AG04449 (cell line): ENCODE data around the gene KIF23.

Source experiments
- CTCF ChIA-PET: fragments of 350-600 bp; formaldehyde crosslinking; extraction: SDS; loops from one replicate; lab custom pipeline; 2021; ENCODE audit warnings: antibody characterized with exemption; lab: Yijun Ruan, JAX
- POLR2A ChIA-PET: fragments of 400-600, 350-600 bp; formaldehyde crosslinking; extraction: SDS; loops from one replicate; lab custom pipeline; 2020; ENCODE audit warnings: antibody characterized with exemption, inconsistent platforms; lab: Yijun Ruan, JAX
- DNase-seq: peaks from one replicate; pipeline ENCODE4 v3.0.0-alpha.2; 2010; ENCODE audit warnings: low read depth, low spot score
- H3K4me3 ChIP-seq: 2 replicates; pipeline ENCODE4 v1.5.1; 2011; ENCODE audit warnings: low read depth, mild to moderate bottlenecking, control low read depth, low read length
- CTCF ChIP-seq: IDR thresholded peaks from one replicate; pipeline ENCODE4 v1.5.1; 2011; ENCODE audit warnings: mild to moderate bottlenecking, moderate library complexity, low read length, control low read depth, inconsistent platforms; ENCODE audit not compliant: insufficient read depth; ENCODE audit errors: missing control alignments

Gene KIF23

GRCh38 chr15:69491038-69491505 lies 76.9 kb downstream of the KIF23 start:
- H3K4me3 ChIP-seq, result no peak overlapping the region
- ChIA-PET POLR2A (no interaction called here), CTCF (interaction anchor here (0.7 to 7.3 kb wide), 2 partner anchors 14 to 969 kb away, joined by 3 to 69 read pairs; no protein-coding TSS in a partner anchor)
- no peak for TF ChIP-seq CTCF
- no peak for DNase-seq

DNA sequence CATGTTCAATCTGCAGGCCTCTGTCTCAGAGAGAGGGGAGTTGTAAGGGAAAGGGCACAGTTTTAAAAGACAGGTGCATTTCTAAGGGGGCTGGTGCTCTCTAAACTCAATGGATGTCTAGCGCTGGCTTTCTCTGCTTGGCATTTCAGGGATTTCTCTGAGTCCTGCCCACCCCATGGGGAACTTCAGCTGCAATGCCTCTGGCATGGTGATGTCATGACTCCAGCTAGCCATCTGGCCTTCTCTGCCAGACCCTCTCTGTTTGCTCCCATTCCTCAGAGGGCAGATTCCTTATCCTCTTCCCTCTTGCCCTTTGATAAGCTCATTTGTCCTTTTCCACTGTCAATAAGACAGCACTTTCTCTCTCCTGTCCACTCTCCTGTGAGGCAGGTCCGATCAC lies 79.3 kb downstream of the KIF23 start:
- no peak for TF ChIP-seq CTCF
- ChIA-PET CTCF (interaction anchor here (1.1 to 2.1 kb wide), 3 partner anchors 9 to 31 kb away, joined by 3 to 16 read pairs (median 4); no protein-coding TSS in a partner anchor), POLR2A (no interaction called here)
- no peak for DNase-seq
- H3K4me3 ChIP-seq, result no peak overlapping the region

- DNase-seq, result no peak
- ChIA-PET POLR2A (no interaction called here), CTCF (no interaction called here)
- no peak for TF ChIP-seq CTCF
- H3K4me3 ChIP-seq, result no peak overlapping the region
Observed at GRCh38 chr15:69496001-69496400, 81.9 kb downstream of the KIF23 start.

DNA sequence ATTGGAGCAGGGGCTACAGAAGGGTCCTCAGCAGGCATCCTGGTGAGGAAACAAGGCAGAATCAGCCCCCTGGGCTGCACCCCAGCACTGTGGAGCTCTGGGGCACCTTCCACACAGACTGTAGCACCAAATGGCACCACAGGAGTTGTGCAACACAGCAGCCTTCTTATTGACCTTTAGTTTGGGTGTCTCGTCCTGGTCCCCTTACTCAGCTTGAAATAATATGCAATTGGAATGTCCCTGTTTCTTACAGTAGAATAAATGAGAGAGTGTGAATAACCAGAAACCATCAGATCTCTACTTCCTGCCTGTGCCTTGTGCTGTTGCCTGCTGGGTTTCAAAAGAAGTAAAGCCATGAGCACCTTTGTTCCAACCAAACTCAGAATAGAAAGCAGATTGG lies 82.9 kb downstream of the KIF23 start:
- TF ChIP-seq CTCF, result no peak
- ChIA-PET CTCF (no interaction called here), POLR2A (no interaction called here)

DNA sequence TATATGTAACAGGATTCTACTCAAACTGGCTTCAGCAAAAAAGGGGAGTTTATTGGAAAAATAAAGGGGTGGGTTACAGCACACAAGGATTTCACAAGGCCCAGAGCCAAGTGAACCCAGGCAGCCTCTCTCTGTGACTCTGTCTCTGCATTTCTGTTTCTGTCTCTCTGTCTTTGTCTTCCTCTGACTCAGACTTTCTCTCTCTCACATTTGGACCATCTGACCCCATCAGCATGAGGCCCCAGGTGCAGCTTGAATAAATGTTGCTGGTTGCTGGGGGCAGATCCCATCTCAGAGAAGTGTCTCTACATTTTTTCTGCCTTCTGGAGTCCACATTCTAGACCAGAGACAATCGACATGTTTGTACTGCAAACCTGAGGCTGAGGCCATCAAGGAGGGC lies 83.5 kb downstream of the KIF23 start:
- ChIA-PET POLR2A (no interaction called here), CTCF (no interaction called here)
- no peak overlapping the region for H3K4me3 ChIP-seq
- TF ChIP-seq CTCF, result no peak
- DNase-seq, result no peak

More for the DNA sequence above, 82.9 kb downstream of the KIF23 start:
- no peak for DNase-seq
- H3K4me3 ChIP-seq, result no peak overlapping the region
